Fibroblast of villous mesenchyme (primary cell): ENCODE data around the gene SH2B3. TPM values are rescaled to one million over a fixed set of nuclear protein-coding genes. Genes with fewer than 3 reads are reported as not detected.
"Not testable (repeated sequence)": the region's sequence is repeated elsewhere in the genome, so short reads cannot be mapped to it uniquely, and the experiment has no call there.

Experiments
- DNase-seq: peaks from one replicate; pipeline ENCODE4 v3.0.0-alpha.2; 2010; ENCODE audit warnings: low read depth
- H3K4me3 ChIP-seq: 2 replicates; pipeline ENCODE4 v1.5.1; 2011; ENCODE audit warnings: low read depth, mild to moderate bottlenecking, low read length
- total RNA-seq: library from RNA; depleted of rRNA; stranded (reverse); fragments of >200 nt; gene quantifications from 2 replicates; pipeline ENCODE4 v1.2.3, GENCODE V29; 2012
- TF ChIP-seq, protein P1 (sequence below): IDR thresholded peaks from 2 replicates; pipeline ENCODE4 v1.5.1; 2012; ENCODE audit warnings: low read depth, mild to moderate bottlenecking, low read length; ENCODE audit not compliant: insufficient read depth

SH2B3 gene
- total RNA-seq, 1 donor = 42.7 TPM

DNA sequence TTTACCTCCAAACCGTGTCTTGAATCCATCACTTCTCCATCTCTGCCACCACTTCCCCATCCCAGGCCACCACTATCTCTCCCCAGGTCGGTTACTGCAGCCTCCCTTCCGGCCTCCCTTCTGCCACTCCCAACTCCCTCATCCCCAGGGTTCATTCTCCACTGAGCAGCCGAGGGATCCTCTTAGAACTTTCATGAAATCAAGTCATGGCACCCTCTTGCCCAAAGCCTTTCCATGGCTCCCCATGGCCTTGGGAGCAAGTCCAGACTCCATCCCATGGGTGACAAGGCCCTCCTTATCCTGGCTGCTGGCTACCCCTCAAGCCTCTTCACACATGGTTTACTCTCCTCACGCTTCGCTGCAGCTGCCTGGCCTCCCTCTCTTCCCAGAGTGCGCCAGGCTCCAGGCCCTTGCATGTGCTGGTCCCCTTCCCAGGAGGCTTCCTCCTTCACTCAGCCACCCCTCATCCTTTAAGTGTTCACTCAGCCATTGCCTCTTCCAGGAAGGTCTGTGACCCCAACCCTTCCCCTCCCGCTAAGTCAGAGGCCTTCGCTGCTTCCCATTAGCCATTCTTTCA lies 17.9 kb upstream of the SH2B3 start:
- TF ChIP-seq, protein P1, sequence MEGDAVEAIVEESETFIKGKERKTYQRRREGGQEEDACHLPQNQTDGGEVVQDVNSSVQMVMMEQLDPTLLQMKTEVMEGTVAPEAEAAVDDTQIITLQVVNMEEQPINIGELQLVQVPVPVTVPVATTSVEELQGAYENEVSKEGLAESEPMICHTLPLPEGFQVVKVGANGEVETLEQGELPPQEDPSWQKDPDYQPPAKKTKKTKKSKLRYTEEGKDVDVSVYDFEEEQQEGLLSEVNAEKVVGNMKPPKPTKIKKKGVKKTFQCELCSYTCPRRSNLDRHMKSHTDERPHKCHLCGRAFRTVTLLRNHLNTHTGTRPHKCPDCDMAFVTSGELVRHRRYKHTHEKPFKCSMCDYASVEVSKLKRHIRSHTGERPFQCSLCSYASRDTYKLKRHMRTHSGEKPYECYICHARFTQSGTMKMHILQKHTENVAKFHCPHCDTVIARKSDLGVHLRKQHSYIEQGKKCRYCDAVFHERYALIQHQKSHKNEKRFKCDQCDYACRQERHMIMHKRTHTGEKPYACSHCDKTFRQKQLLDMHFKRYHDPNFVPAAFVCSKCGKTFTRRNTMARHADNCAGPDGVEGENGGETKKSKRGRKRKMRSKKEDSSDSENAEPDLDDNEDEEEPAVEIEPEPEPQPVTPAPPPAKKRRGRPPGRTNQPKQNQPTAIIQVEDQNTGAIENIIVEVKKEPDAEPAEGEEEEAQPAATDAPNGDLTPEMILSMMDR = no peak
- H3K4me3 ChIP-seq = no peak overlapping the region
- no peak for DNase-seq

DNA sequence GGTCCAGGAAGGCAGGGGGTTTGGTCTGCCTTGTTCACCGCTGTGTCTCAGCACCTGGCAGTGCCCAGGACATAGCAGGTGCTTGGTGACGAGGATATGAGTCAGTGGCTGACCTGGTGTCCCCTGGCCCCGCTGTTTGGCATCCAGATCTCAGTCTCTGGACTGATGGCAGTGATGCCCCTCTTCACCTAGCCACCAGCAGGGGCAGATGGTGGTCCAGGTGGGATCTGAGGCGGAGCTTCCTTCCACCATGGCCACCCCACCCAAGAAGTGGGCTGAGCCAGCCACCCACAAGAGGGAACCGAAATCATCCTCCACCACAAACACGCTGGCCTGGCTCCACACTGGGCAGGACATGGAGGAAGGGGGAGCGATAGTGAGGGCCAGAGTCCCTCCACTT lies 16.1 kb upstream of the SH2B3 start:
- DNase-seq = no peak
- TF ChIP-seq, protein P1 = no peak
- no peak overlapping the region for H3K4me3 ChIP-seq

DNA sequence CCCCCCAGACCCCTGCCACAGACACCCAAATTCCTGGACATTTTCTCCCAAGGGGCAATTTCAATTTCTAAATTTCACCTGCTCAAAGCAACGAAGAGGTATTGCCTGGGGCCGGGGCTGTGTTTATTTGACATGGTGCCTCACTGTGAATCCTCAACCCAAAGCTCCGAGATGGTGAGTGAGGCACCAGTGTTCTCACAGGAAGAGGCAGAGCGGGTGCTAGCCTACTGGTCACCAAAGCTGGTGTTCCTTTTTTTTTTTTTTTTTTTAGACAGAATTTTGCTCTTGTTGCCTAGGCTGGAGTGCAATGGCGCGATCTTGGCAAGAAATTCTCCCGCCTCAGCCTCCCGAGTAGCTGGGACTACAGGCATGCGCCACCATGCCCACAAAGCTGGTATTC lies 14.8 kb upstream of the SH2B3 start:
- DNase-seq = no peak
- TF ChIP-seq, protein P1 = no peak
- no peak overlapping the region for H3K4me3 ChIP-seq

DNA sequence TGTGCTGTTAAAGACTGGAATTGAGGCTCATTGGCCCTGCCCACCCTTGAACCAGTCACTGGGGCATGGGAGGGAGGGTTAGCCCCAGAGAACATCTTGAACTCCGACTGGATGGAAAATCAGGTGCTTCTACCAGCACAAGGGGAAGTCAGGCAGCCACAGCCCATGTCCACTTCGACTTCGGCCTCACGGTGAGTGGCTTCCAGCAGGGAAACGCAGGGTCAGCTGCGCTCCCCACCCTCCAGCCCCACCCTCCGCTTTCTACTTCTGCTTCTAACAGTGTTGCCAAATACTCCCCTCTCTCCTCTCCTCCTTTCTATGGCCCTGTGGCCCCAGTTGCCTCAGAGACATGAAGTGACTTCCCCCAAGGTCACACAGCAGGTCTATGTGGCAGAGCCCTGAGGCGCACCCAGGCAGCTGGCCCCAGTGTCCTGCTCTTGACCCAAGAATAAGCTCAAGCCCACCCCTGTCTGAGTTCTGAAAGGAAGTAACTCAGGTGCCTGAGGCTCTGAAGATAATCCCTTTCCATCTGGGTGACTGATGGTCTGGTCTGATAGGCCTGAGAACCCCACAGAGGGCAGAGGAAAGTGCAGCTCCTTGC lies 11.9 kb upstream of the SH2B3 start:
- no peak for DNase-seq
- H3K4me3 ChIP-seq = no peak overlapping the region
- TF ChIP-seq, protein P1 = no peak

DNA sequence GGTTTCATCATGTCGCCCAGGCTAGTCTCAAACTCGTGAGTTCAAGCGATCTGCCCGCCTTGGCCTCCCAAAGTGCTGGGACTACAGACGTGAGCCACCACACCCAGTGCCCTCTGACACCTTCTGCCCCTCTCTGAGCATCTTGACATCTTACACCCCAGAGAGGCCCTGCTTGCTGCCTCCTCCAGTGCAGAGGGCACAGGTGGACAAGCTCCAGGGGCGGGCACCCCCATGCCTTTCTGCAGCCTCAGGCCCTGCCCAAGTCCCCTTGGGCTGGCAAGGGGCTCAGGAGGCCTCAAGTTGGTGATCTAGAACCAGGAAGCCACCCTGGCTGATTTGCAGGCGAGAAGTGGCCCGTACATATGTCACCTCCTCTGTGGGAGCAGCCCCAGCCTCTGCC lies 11.2 kb upstream of the SH2B3 start:
- TF ChIP-seq, protein P1 = no peak
- no peak overlapping the region for H3K4me3 ChIP-seq
- no peak for DNase-seq

- DNase-seq = no peak
- TF ChIP-seq, protein P1 = no peak
- H3K4me3 ChIP-seq = no peak overlapping the region
Measured at GRCh38 chr12:111395336-111396187, 10.2 kb upstream of the SH2B3 start.

DNA sequence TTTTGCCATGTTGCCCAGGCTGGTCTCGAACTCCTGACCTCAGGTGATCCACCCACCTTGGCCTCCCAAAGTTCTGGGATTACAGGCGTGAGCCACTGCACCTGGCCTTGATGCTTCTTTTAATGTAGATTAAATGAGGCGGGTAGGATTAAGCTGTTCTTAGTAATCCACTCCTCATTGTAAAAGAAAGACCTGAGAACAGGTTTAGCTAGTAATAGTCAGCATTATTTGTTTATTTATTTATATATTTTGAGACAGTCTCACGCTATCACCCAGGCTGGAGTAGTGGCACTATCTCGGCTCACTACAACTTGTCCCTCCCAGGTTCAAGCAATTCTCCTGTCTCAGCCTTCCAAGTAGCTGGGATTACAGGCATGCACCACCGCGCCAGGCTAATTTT lies 9.5 kb upstream of the SH2B3 start:
- not testable (repeated sequence) for DNase-seq, H3K4me3 ChIP-seq
